K562 (cell line): ENCODE measurements around the gene RBM27. TPM values are rescaled to one million over a fixed set of nuclear protein-coding genes. Genes with fewer than 3 reads are reported as not detected.

Source experiments
- CBX8 ChIP-seq: fragments of 200-600 bp; sonication (generic); IDR thresholded peaks from 2 replicates; pipeline ENCODE4 v1.6.1; 2012; ENCODE audit warnings: borderline replicate concordance, mixed run types, low read depth, mild to moderate bottlenecking, moderate library complexity, mixed read lengths, low read length, control low read depth, inconsistent platforms; ENCODE audit not compliant: poor library complexity, severe bottlenecking; ENCODE audit errors: extremely low read depth
- DACH1 ChIP-seq: fragments of 450-650 bp; IDR thresholded peaks from 2 replicates; pipeline ENCODE4 v1.6.1; 2018; ENCODE audit not compliant: partially characterized antibody
- GATAD2B ChIP-seq: fragments of 450-650 bp; IDR thresholded peaks from 2 replicates; pipeline ENCODE4 v1.6.1; 2017; ENCODE audit warnings: mild to moderate bottlenecking, borderline replicate concordance
- ILF3 ChIP-seq: fragments of 450-650 bp; IDR thresholded peaks from 2 replicates; pipeline ENCODE4 v1.6.1; 2018; ENCODE audit warnings: antibody characterized with exemption, mild to moderate bottlenecking, moderate library complexity, borderline replicate concordance
- MECOM ChIP-seq: fragments of 250-450 bp; sonication (Bioruptor Pico); IDR thresholded peaks from 2 replicates; pipeline ENCODE4 v1.8.0; 2022; ENCODE audit warnings: inconsistent platforms
- NFE2 ChIP-seq: IDR thresholded peaks from 2 replicates; pipeline ENCODE4 v1.6.1; 2014; ENCODE audit warnings: antibody characterized with exemption, low read depth
- PCBP2 ChIP-seq: fragments of 200-400 bp; formaldehyde crosslinking; IDR thresholded peaks from 2 replicates; pipeline ENCODE4 v1.6.1; 2018; ENCODE audit warnings: low read length, low read depth, mild to moderate bottlenecking, moderate library complexity; ENCODE audit not compliant: poor library complexity, severe bottlenecking
- RHOXF2B ChIP-seq: fragments of 250-450 bp; sonication (Bioruptor Pico); conservative IDR thresholded peaks from 2 replicates; pipeline ENCODE4 v1.5.1; 2021
- SNRNP70 ChIP-seq: fragments of 200-400 bp; formaldehyde crosslinking; optimal IDR thresholded peaks from 2 replicates; pipeline ENCODE3; 2017; ENCODE audit warnings: low read depth, low read length
- SP2 ChIP-seq: IDR thresholded peaks from 2 replicates; pipeline ENCODE4 v1.6.1; 2011; ENCODE audit warnings: mild to moderate bottlenecking, low read depth, low read length, moderate library complexity; ENCODE audit not compliant: poor library complexity, severe bottlenecking; ENCODE audit errors: extremely low read depth
- STAT5A ChIP-seq: IDR thresholded peaks from 2 replicates; pipeline ENCODE4 v1.6.1; 2012; ENCODE audit warnings: low read length, inconsistent platforms, borderline replicate concordance
- TAF9B ChIP-seq: fragments of 450-650 bp; IDR thresholded peaks from 2 replicates; pipeline ENCODE4 v1.6.1; 2018; ENCODE audit warnings: mild to moderate bottlenecking; ENCODE audit not compliant: partially characterized antibody
- XRCC5 ChIP-seq: fragments of 200-400 bp; formaldehyde crosslinking; IDR thresholded peaks from 2 replicates; pipeline ENCODE4 v1.6.1; 2017; ENCODE audit warnings: low read depth, mild to moderate bottlenecking, low read length
- ZNF121 ChIP-seq: sonication (generic); formaldehyde crosslinking; conservative IDR thresholded peaks from 2 replicates; pipeline ENCODE4 v1.8.0; 2022; ENCODE audit warnings: missing genetic modification reagents
- ZNF785 ChIP-seq: fragments of 250-450 bp; sonication (Bioruptor Pico); IDR thresholded peaks from 2 replicates; pipeline ENCODE4 v1.4.0; 2020; ENCODE audit warnings: mild to moderate bottlenecking
- ZSCAN32 ChIP-seq: fragments of 450-650 bp; formaldehyde crosslinking; IDR thresholded peaks from 2 replicates; pipeline ENCODE4 v1.4.0; 2020; ENCODE audit warnings: mild to moderate bottlenecking, moderate library complexity
- polyA plus RNA-seq, 8 experiments: library from polyadenylated mRNA; depleted of rRNA in 4 of 8; stranded (reverse) in 5 of 8; unstranded in 3 of 8; fragments of >200 nt; fragmentation: Nextera tagmentation in 2 of 8; fragmentation: Illumina TruSeq in 1 of 8; extraction: Ambion mirVana in 2 of 8; extraction: Trizol in 1 of 8; gene quantifications; 2 replicates each; pipeline versions ENCODE4 v1.2.1 to v1.2.3, GENCODE V29; 2011 to 2014; ENCODE audit warnings: inconsistent platforms in 1 of 8, missing spikeins in 1 of 8
- total RNA-seq, 7 experiments: library from RNA; depleted of rRNA in 6 of 7; stranded (reverse); fragments of >200 nt in 6 of 7; fragmentation: Illumina TruSeq in 2 of 7; extraction: Trizol in 2 of 7; gene quantifications; 2 replicates each; pipeline versions ENCODE4 v1.2.1 to v1.2.3, GENCODE V29; 2011 to 2021; ENCODE audit warnings: low replicate concordance in 1 of 7
- TF ChIP-seq, protein P1 (sequence below): fragments of 450-650 bp; IDR thresholded peaks from 2 replicates; pipeline ENCODE4 v1.6.1; 2016; ENCODE audit warnings: mild to moderate bottlenecking
- TF ChIP-seq, protein P2 (sequence below): IDR thresholded peaks from 3 replicates; pipeline ENCODE4 v1.6.1; 2011; ENCODE audit warnings: borderline replicate concordance, mild to moderate bottlenecking; ENCODE audit not compliant: insufficient read length, insufficient read depth
- TF ChIP-seq, protein P3 (sequence below), 2 experiments: IDR thresholded peaks; 2 replicates each; pipeline ENCODE4 v1.6.1; 2011; ENCODE audit warnings: borderline replicate concordance in 1 of 2, control low read depth in 1 of 2, low read depth in 1 of 2, low read length in 1 of 2, mild to moderate bottlenecking in 1 of 2, mixed read lengths in 1 of 2, moderate library complexity in 1 of 2; ENCODE audit not compliant: insufficient read depth in 1 of 2, insufficient read length in 1 of 2, poor library complexity in 1 of 2, severe bottlenecking in 1 of 2; ENCODE audit errors: extremely low read depth in 1 of 2
- TF ChIP-seq, protein P4 (sequence below): sonication (generic); formaldehyde crosslinking; IDR thresholded peaks from 2 replicates; pipeline ENCODE4 v1.8.0; 2022; ENCODE audit warnings: mild to moderate bottlenecking, missing genetic modification reagents, borderline replicate concordance

Gene RBM27
- total and polyA plus RNA-seq, 9 of the 15 experiments (the other 6 are each of a cell fraction or from before 2014, with no cell fraction given) = 5.3 to 45.4 (median 29.1) TPM

- TF ChIP-seq, protein P1, sequence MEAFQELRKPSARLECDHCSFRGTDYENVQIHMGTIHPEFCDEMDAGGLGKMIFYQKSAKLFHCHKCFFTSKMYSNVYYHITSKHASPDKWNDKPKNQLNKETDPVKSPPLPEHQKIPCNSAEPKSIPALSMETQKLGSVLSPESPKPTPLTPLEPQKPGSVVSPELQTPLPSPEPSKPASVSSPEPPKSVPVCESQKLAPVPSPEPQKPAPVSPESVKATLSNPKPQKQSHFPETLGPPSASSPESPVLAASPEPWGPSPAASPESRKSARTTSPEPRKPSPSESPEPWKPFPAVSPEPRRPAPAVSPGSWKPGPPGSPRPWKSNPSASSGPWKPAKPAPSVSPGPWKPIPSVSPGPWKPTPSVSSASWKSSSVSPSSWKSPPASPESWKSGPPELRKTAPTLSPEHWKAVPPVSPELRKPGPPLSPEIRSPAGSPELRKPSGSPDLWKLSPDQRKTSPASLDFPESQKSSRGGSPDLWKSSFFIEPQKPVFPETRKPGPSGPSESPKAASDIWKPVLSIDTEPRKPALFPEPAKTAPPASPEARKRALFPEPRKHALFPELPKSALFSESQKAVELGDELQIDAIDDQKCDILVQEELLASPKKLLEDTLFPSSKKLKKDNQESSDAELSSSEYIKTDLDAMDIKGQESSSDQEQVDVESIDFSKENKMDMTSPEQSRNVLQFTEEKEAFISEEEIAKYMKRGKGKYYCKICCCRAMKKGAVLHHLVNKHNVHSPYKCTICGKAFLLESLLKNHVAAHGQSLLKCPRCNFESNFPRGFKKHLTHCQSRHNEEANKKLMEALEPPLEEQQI = no peak
- TF ChIP-seq, protein P2, sequence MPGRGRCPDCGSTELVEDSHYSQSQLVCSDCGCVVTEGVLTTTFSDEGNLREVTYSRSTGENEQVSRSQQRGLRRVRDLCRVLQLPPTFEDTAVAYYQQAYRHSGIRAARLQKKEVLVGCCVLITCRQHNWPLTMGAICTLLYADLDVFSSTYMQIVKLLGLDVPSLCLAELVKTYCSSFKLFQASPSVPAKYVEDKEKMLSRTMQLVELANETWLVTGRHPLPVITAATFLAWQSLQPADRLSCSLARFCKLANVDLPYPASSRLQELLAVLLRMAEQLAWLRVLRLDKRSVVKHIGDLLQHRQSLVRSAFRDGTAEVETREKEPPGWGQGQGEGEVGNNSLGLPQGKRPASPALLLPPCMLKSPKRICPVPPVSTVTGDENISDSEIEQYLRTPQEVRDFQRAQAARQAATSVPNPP = no peak
- no peak for TF ChIP-seq MECOM (CRISPR knock-in tag)
- TF ChIP-seq XRCC5 = peak; percentile 48; the same call in 1 of the 2 replicates
- TF ChIP-seq CBX8 = no peak
- TF ChIP-seq, protein P3, sequence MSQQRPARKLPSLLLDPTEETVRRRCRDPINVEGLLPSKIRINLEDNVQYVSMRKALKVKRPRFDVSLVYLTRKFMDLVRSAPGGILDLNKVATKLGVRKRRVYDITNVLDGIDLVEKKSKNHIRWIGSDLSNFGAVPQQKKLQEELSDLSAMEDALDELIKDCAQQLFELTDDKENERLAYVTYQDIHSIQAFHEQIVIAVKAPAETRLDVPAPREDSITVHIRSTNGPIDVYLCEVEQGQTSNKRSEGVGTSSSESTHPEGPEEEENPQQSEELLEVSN (IDR thresholded peaks at IDR 0.05; ENCODE audit: borderline replicate concordance in 1 of 2, extremely low read depth in 1 of 2, insufficient read depth in 1 of 2, insufficient read length in 1 of 2, low read depth in 1 of 2, low read length in 1 of 2, poor library complexity in 1 of 2, severe bottlenecking in 1 of 2) = peak; percentile 17 to 34
- TF ChIP-seq NFE2 = peak; percentile 84
- no peak for TF ChIP-seq DACH1
- TF ChIP-seq SP2 = peak; percentile 93
- no peak for TF ChIP-seq PCBP2
- TF ChIP-seq, protein P4, sequence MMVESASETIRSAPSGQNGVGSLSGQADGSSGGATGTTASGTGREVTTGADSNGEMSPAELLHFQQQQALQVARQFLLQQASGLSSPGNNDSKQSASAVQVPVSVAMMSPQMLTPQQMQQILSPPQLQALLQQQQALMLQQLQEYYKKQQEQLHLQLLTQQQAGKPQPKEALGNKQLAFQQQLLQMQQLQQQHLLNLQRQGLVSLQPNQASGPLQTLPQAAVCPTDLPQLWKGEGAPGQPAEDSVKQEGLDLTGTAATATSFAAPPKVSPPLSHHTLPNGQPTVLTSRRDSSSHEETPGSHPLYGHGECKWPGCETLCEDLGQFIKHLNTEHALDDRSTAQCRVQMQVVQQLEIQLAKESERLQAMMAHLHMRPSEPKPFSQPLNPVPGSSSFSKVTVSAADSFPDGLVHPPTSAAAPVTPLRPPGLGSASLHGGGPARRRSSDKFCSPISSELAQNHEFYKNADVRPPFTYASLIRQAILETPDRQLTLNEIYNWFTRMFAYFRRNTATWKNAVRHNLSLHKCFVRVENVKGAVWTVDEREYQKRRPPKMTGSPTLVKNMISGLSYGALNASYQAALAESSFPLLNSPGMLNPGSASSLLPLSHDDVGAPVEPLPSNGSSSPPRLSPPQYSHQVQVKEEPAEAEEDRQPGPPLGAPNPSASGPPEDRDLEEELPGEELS (CRISPR knock-in tag) = no peak
- no peak for TF ChIP-seq ZSCAN32 (CRISPR knock-in tag)
- TF ChIP-seq STAT5A = peak; percentile 63; the same call in 1 of the 2 replicates
- no peak for TF ChIP-seq ZNF121 (CRISPR knock-in tag)
- peak; percentile 90 for TF ChIP-seq TAF9B
- TF ChIP-seq ZNF785 (CRISPR knock-in tag) = no peak
- TF ChIP-seq SNRNP70 = no peak
- no peak for TF ChIP-seq RHOXF2B (CRISPR knock-in tag)
- TF ChIP-seq GATAD2B = no peak
- TF ChIP-seq ILF3 = no peak
These were observed at the start of gene RBM27 (continued) for GRCh38 chr5:146203011-146203871.
